MM.1S (cell line): Measurements from ENCODE around the gene CHTF8.

Source experiments
- CTCF ChIP-seq: fragments of 300-600 bp; sonication (generic); IDR thresholded peaks from 2 replicates; pipeline ENCODE4 v1.5.1; 2016; ENCODE audit warnings: antibody characterized with exemption, low read length, mixed read lengths
- EZH2 ChIP-seq: fragments of 300-600 bp; sonication (generic); optimal IDR thresholded peaks from 2 replicates; pipeline ENCODE3; 2017; ENCODE audit warnings: low read depth, mild to moderate bottlenecking, antibody characterized with exemption, low read length, mixed read lengths
- EZH2phosphoT487 ChIP-seq: fragments of 300-600 bp; sonication (generic); IDR thresholded peaks from 2 replicates; pipeline ENCODE4 v1.6.1; 2018; ENCODE audit warnings: antibody characterized with exemption, low read length

- TF ChIP-seq CTCF: no peak
- TF ChIP-seq EZH2: no peak
- TF ChIP-seq EZH2phosphoT487: no peak
These were observed 38.4 kb downstream of the CHTF8 start for GRCh38 chr16:69093974-69094373.
